IgD-negative memory B cell (primary cell): ENCODE data around the gene KRT31. TPM values are rescaled to one million over a fixed set of nuclear protein-coding genes. Genes with fewer than 3 reads are reported as not detected.
"Not testable (repeated sequence)": the region's sequence is repeated elsewhere in the genome, so short reads cannot be mapped to it uniquely, and the experiment has no call there.

Experiments used
- H3K27ac Mint-ChIP-seq, 3 donors: one replicate each; pipeline ENCODE4 v1.8.0; 2020 to 2022; ENCODE audit warnings: mild to moderate bottlenecking in 3 of 3, mixed read lengths in 3 of 3, moderate library complexity in 1 of 3
- H3K27me3 Mint-ChIP-seq: one replicate; pipeline ENCODE4 v1.8.0; 2021; ENCODE audit warnings: mixed read lengths
- H3K36me3 Mint-ChIP-seq: one replicate; pipeline ENCODE4 v1.8.0; 2020; ENCODE audit warnings: mild to moderate bottlenecking, mixed read lengths
- H3K4me1 Mint-ChIP-seq, 3 donors: one replicate each; pipeline ENCODE4 v1.8.0; 2020 to 2022; ENCODE audit warnings: mixed read lengths in 3 of 3, mild to moderate bottlenecking in 1 of 3
- H3K4me3 Mint-ChIP-seq, 4 donors: one replicate each; pipeline ENCODE4 v1.8.0; 2020 to 2022; ENCODE audit warnings: mild to moderate bottlenecking in 4 of 4, mixed read lengths in 4 of 4, moderate library complexity in 3 of 4
- H3K9me3 Mint-ChIP-seq, 3 donors: one replicate each; pipeline ENCODE4 v1.8.0; 2020 to 2021; ENCODE audit warnings: mixed read lengths in 3 of 3, mild to moderate bottlenecking in 1 of 3
- polyA plus RNA-seq: library from polyadenylated mRNA; unstranded; fragments of 300-500 nt; fragmentation: Illumina TruSeq; gene quantifications from one replicate; pipeline ENCODE4 v1.2.3, GENCODE V29; 2021

KRT31 gene
- not detected for polyA plus RNA-seq

- no peak within 1 kb of the TSS for H3K27ac Mint-ChIP-seq
Measured at GRCh38 chr17:41396996-41397660, at the start of gene KRT31. Gene KRT31, minus strand, starts transcription at chr17:41397608. Its CDS starts 69 bp downstream, at chr17:41397539.

GRCh38 chr17:41446806-41447205, 49.4 kb upstream of the KRT31 start:
- peaks cover 2% of the 10 kb centered on the region for H3K36me3 Mint-ChIP-seq
- H3K4me3 Mint-ChIP-seq: no peak overlapping the region
- H3K27me3 Mint-ChIP-seq: peaks cover 17% of the 10 kb centered on the region
- H3K4me1 Mint-ChIP-seq: no peaks in the 10 kb centered on the region
- H3K9me3 Mint-ChIP-seq: no peaks in the 10 kb centered on the region
- no peak overlapping the region for H3K27ac Mint-ChIP-seq

More at GRCh38 chr17:41396996-41397660, at the start of gene KRT31:
- Mint-ChIP-seq H3K4me3 (no peak within 1 kb of the TSS), H3K4me1 (no peaks in the 10 kb centered on the region), H3K9me3 (no peaks in the 10 kb centered on the region), H3K27me3 (peaks cover 6% of the 10 kb centered on the region), H3K36me3 (no peaks in the 10 kb centered on the region)

- H3K4me1 Mint-ChIP-seq: no peaks in the 10 kb centered on the region
- H3K4me3 Mint-ChIP-seq: no peak overlapping the region
- no peaks in the 10 kb centered on the region for H3K36me3 Mint-ChIP-seq
- peaks cover 0 to 2% (median 0%) of the 10 kb centered on the region in 3 donors for H3K9me3 Mint-ChIP-seq
- H3K27me3 Mint-ChIP-seq: peaks cover 17% of the 10 kb centered on the region
- H3K27ac Mint-ChIP-seq: no peak overlapping the region
Measured at GRCh38 chr17:41444640-41445039, 47.2 kb upstream of the KRT31 start.

GRCh38 chr17:41444186-41444585, 46.8 kb upstream of the KRT31 start:
- H3K9me3 Mint-ChIP-seq: peaks cover 0 to 2% (median 0%) of the 10 kb centered on the region in 3 donors
- peaks cover 19% of the 10 kb centered on the region for H3K27me3 Mint-ChIP-seq
- H3K4me3 Mint-ChIP-seq: no peak overlapping the region
- H3K36me3 Mint-ChIP-seq: no peaks in the 10 kb centered on the region
- no peak overlapping the region for H3K27ac Mint-ChIP-seq
- no peaks in the 10 kb centered on the region for H3K4me1 Mint-ChIP-seq

- H3K27me3 Mint-ChIP-seq: peaks cover 18% of the 10 kb centered on the region
- H3K4me3 Mint-ChIP-seq: no peak overlapping the region
- H3K36me3 Mint-ChIP-seq: no peaks in the 10 kb centered on the region
- no peaks in the 10 kb centered on the region for H3K4me1 Mint-ChIP-seq
- H3K9me3 Mint-ChIP-seq: peaks cover 0 to 2% (median 0%) of the 10 kb centered on the region in 3 donors
- no peak overlapping the region for H3K27ac Mint-ChIP-seq
Measured at GRCh38 chr17:41442739-41443138, 45.3 kb upstream of the KRT31 start.

- H3K27ac Mint-ChIP-seq: no peak within 1 kb of the TSS
- H3K36me3 Mint-ChIP-seq: no peaks in the 10 kb centered on the region
- H3K4me1 Mint-ChIP-seq: no peaks in the 10 kb centered on the region
- peak within 1 kb of the TSS in 1 of 4 donors; percentile 54 for H3K4me3 Mint-ChIP-seq
- peaks cover 18% of the 10 kb centered on the region for H3K27me3 Mint-ChIP-seq
- H3K9me3 Mint-ChIP-seq: peaks cover 0 to 2% (median 0%) of the 10 kb centered on the region in 3 donors
Measured at GRCh38 chr17:41440531-41441033, 43.2 kb upstream of the KRT31 start, which contains the start of gene KRT38. Gene KRT38, minus strand, starts transcription at chr17:41440983. Its CDS starts 62 bp downstream, at chr17:41440921.

- H3K27me3 Mint-ChIP-seq: peaks cover 18% of the 10 kb centered on the region
- H3K4me3 Mint-ChIP-seq: no peak overlapping the region
- no peaks in the 10 kb centered on the region for H3K4me1 Mint-ChIP-seq
- H3K27ac Mint-ChIP-seq: no peak overlapping the region
- peaks cover 0 to 2% (median 0%) of the 10 kb centered on the region in 3 donors for H3K9me3 Mint-ChIP-seq
- no peaks in the 10 kb centered on the region for H3K36me3 Mint-ChIP-seq
Measured at GRCh38 chr17:41439375-41439774, 42.0 kb upstream of the KRT31 start.

GRCh38 chr17:41437769-41438168, 40.4 kb upstream of the KRT31 start:
- H3K36me3 Mint-ChIP-seq: no peaks in the 10 kb centered on the region
- no peak overlapping the region for H3K27ac Mint-ChIP-seq
- no peak overlapping the region for H3K4me3 Mint-ChIP-seq
- peaks cover 0 to 2% (median 0%) of the 10 kb centered on the region in 3 donors for H3K9me3 Mint-ChIP-seq
- peaks cover 9% of the 10 kb centered on the region for H3K27me3 Mint-ChIP-seq
- no peaks in the 10 kb centered on the region for H3K4me1 Mint-ChIP-seq

- Mint-ChIP-seq H3K4me3 (no peak overlapping the region), H3K27me3 (peaks cover 6% of the 10 kb centered on the region), H3K36me3 (no peaks in the 10 kb centered on the region), H3K4me1 (no peaks in the 10 kb centered on the region), H3K27ac (no peak overlapping the region), H3K9me3 (peaks cover 0 to 2% (median 0%) of the 10 kb centered on the region in 3 donors)
Measured at GRCh38 chr17:41437254-41437653, 39.8 kb upstream of the KRT31 start.

GRCh38 chr17:41434415-41434814, 37.0 kb upstream of the KRT31 start:
- Mint-ChIP-seq H3K9me3 (no peaks in the 10 kb centered on the region), H3K36me3 (no peaks in the 10 kb centered on the region), H3K27me3 (peaks cover 2% of the 10 kb centered on the region), H3K4me1 (no peaks in the 10 kb centered on the region), H3K4me3 (no peak overlapping the region), H3K27ac (no peak overlapping the region)

GRCh38 chr17:41434005-41434404, 36.6 kb upstream of the KRT31 start:
- H3K27me3 Mint-ChIP-seq: no peaks in the 10 kb centered on the region
- H3K9me3 Mint-ChIP-seq: no peaks in the 10 kb centered on the region
- no peaks in the 10 kb centered on the region for H3K4me1 Mint-ChIP-seq
- H3K4me3 Mint-ChIP-seq: no peak overlapping the region
- H3K36me3 Mint-ChIP-seq: no peaks in the 10 kb centered on the region
- H3K27ac Mint-ChIP-seq: no peak overlapping the region

- H3K9me3 Mint-ChIP-seq: no peaks in the 10 kb centered on the region
- H3K4me3 Mint-ChIP-seq: no peak overlapping the region
- H3K27ac Mint-ChIP-seq: no peak overlapping the region
- no peaks in the 10 kb centered on the region for H3K4me1 Mint-ChIP-seq
- no peaks in the 10 kb centered on the region for H3K36me3 Mint-ChIP-seq
- H3K27me3 Mint-ChIP-seq: no peaks in the 10 kb centered on the region
Measured at GRCh38 chr17:41433586-41433985, 36.2 kb upstream of the KRT31 start.

GRCh38 chr17:41430376-41430775, 33.0 kb upstream of the KRT31 start:
- H3K27ac Mint-ChIP-seq: not testable (repeated sequence)

GRCh38 chr17:41429667-41430066, 32.3 kb upstream of the KRT31 start:
- peaks cover 3% of the 10 kb centered on the region for H3K27me3 Mint-ChIP-seq
- H3K9me3 Mint-ChIP-seq: no peaks in the 10 kb centered on the region
- no peak overlapping the region for H3K4me3 Mint-ChIP-seq
- no peaks in the 10 kb centered on the region for H3K36me3 Mint-ChIP-seq
- no peak overlapping the region for H3K27ac Mint-ChIP-seq
- H3K4me1 Mint-ChIP-seq: no peaks in the 10 kb centered on the region

More at GRCh38 chr17:41430376-41430775, 33.0 kb upstream of the KRT31 start:
- not testable (repeated sequence) for H3K36me3 Mint-ChIP-seq, H3K4me3 Mint-ChIP-seq, H3K27me3 Mint-ChIP-seq, H3K9me3 Mint-ChIP-seq, H3K4me1 Mint-ChIP-seq

- Mint-ChIP-seq H3K9me3 (no peaks in the 10 kb centered on the region), H3K27ac (no peak overlapping the region), H3K4me3 (no peak overlapping the region), H3K36me3 (no peaks in the 10 kb centered on the region), H3K4me1 (no peaks in the 10 kb centered on the region), H3K27me3 (peaks cover 3% of the 10 kb centered on the region)
Measured at GRCh38 chr17:41428591-41429291, 31.3 kb upstream of the KRT31 start.
